SK-N-SH (cell line): Measurements from ENCODE around the gene CHST11. TPM values are rescaled to one million over a fixed set of nuclear protein-coding genes. Genes with fewer than 3 reads are reported as not detected.
"Not testable (repeated sequence)": the region's sequence is repeated elsewhere in the genome, so short reads cannot be mapped to it uniquely, and the experiment has no call there.

Experiments used
- CTCF ChIA-PET: fragments of 300-600, 350-600 bp; formaldehyde crosslinking; extraction: SDS; loops from one replicate; lab custom pipeline; 2021; lab: Yijun Ruan, JAX
- POLR2A ChIA-PET: fragments of 350-600 bp; sonication (Branson Sonifier 250); formaldehyde crosslinking; extraction: SDS; loops from one replicate; lab custom pipeline; 2020; ENCODE audit warnings: antibody characterized with exemption, inconsistent platforms; lab: Yijun Ruan, JAX
- DNase-seq: peaks from one replicate; pipeline ENCODE4 v3.0.0; 2012
- H2AFZ ChIP-seq: fragments of 200-600 bp; sonication (generic); 2 replicates; pipeline ENCODE4 v1.8.1; 2016; ENCODE audit warnings: antibody characterized with exemption, mild to moderate bottlenecking, low read depth
- H3F3A ChIP-seq: fragments of 200-600 bp; sonication (generic); replicated peaks from 2 replicates; pipeline ENCODE3; 2016; ENCODE audit warnings: antibody characterized with exemption, mild to moderate bottlenecking; ENCODE audit not compliant: insufficient read depth
- H3K27ac ChIP-seq, 2 experiments: fragments of 200-500 bp in 1 of 2; fragments of 200-600 bp in 1 of 2; sonication (Bioruptor generic) in 1 of 2; sonication (generic), shearing (Covaris generic) in 1 of 2; 2 replicates each; pipeline versions ENCODE4 v1.5.1 to v1.6.1; 2014 to 2016; ENCODE audit warnings: low read depth in 2 of 2, inconsistent platforms in 1 of 2, low read length in 1 of 2, mild to moderate bottlenecking in 1 of 2, mixed read lengths in 1 of 2
- H3K27me3 ChIP-seq: fragments of 200-600 bp; sonication (generic), shearing (Covaris generic); 2 replicates; pipeline ENCODE4 v1.6.1; 2016; ENCODE audit warnings: mixed run types; ENCODE audit not compliant: insufficient read depth
- H3K36me3 ChIP-seq, 2 experiments: fragments of 200-500 bp in 1 of 2; fragments of 200-600 bp in 1 of 2; sonication (Bioruptor generic) in 1 of 2; sonication (generic) in 1 of 2; replicated peaks in 1 of 2; 2 replicates each; pipeline versions ENCODE3 to v1.5.1; 2014 to 2016; ENCODE audit warnings: low read length in 1 of 2, mild to moderate bottlenecking in 1 of 2; ENCODE audit not compliant: insufficient read depth in 2 of 2, control insufficient read depth in 1 of 2
- H3K4me1 ChIP-seq, 2 experiments: fragments of 200-500 bp in 1 of 2; fragments of 200-600 bp in 1 of 2; sonication (Bioruptor generic) in 1 of 2; sonication (generic), shearing (Covaris generic) in 1 of 2; 2 replicates each; pipeline versions ENCODE4 v1.5.1 to v1.6.1; 2014 to 2016; ENCODE audit warnings: low read depth in 1 of 2, low read length in 1 of 2, mixed run types in 1 of 2; ENCODE audit not compliant: insufficient read depth in 2 of 2, control insufficient read depth in 1 of 2
- H3K4me2 ChIP-seq: fragments of 200-600 bp; sonication (generic), shearing (Covaris generic); 2 replicates; pipeline ENCODE4 v1.6.1; 2017; ENCODE audit warnings: mixed run types
- H3K4me3 ChIP-seq, 2 experiments: fragments of 200-500 bp in 1 of 2; fragments of 200-600 bp in 1 of 2; sonication (Bioruptor generic) in 1 of 2; sonication (generic), shearing (Covaris generic) in 1 of 2; 2 replicates each; pipeline versions ENCODE4 v1.5.1 to v1.8.1; 2014 to 2016; ENCODE audit warnings: low read depth in 2 of 2, inconsistent platforms in 1 of 2, low read length in 1 of 2, mild to moderate bottlenecking in 1 of 2, mixed read lengths in 1 of 2, moderate library complexity in 1 of 2
- H3K79me2 ChIP-seq: fragments of 200-600 bp; sonication (generic); 2 replicates; pipeline ENCODE4 v1.8.1; 2017; ENCODE audit warnings: mild to moderate bottlenecking; ENCODE audit not compliant: insufficient read depth
- H3K9ac ChIP-seq: fragments of 200-600 bp; sonication (generic); 2 replicates; pipeline ENCODE4 v1.6.1; 2017; ENCODE audit warnings: mixed run types
- H3K9me2 ChIP-seq: fragments of 200-600 bp; sonication (generic); 2 replicates; pipeline ENCODE4 v1.6.1; 2017; ENCODE audit warnings: mixed run types
- H3K9me3 ChIP-seq: fragments of 200-600 bp; sonication (generic); 2 replicates; pipeline ENCODE4 v1.6.1; 2017; ENCODE audit warnings: mixed run types, mild to moderate bottlenecking, moderate library complexity
- H4K20me1 ChIP-seq: fragments of 200-600 bp; sonication (generic); 2 replicates; pipeline ENCODE4 v1.6.1; 2017; ENCODE audit warnings: mild to moderate bottlenecking, mixed run types; ENCODE audit not compliant: insufficient read depth
- CHD2 ChIP-seq: fragments of 150-350 bp; IDR thresholded peaks from 2 replicates; pipeline ENCODE4 v1.6.1; 2018; ENCODE audit warnings: low read length; ENCODE audit not compliant: partially characterized antibody
- CTCF ChIP-seq: fragments of 200-600 bp; sonication (generic); IDR thresholded peaks from 2 replicates; pipeline ENCODE4 v1.6.1; 2017; ENCODE audit warnings: antibody characterized with exemption, mild to moderate bottlenecking, moderate library complexity
- ELF1 ChIP-seq: IDR thresholded peaks from 2 replicates; pipeline ENCODE4 v1.4.0; 2012
- EZH2phosphoT487 ChIP-seq: fragments of 200-600 bp; sonication (generic); IDR thresholded peaks from 2 replicates; pipeline ENCODE4 v1.6.1; 2017; ENCODE audit warnings: low read depth, mixed run types, mild to moderate bottlenecking, antibody characterized with exemption, moderate library complexity, borderline replicate concordance
- FOSL2 ChIP-seq: IDR thresholded peaks from 2 replicates; pipeline ENCODE4 v1.4.0; 2012; ENCODE audit warnings: low read depth, mild to moderate bottlenecking, moderate library complexity, borderline replicate concordance
- GABPA ChIP-seq: IDR thresholded peaks from 2 replicates; pipeline ENCODE4 v1.4.0; 2012; ENCODE audit warnings: low read depth, mild to moderate bottlenecking
- JUND ChIP-seq: IDR thresholded peaks from 2 replicates; pipeline ENCODE4 v1.4.0; 2012
- MAX ChIP-seq: IDR thresholded peaks from 2 replicates; pipeline ENCODE4 v1.4.0; 2012; ENCODE audit warnings: low read depth
- MEF2A ChIP-seq: IDR thresholded peaks from 2 replicates; pipeline ENCODE4 v1.4.0; 2012; ENCODE audit warnings: low read depth, borderline replicate concordance
- NFIC ChIP-seq: IDR thresholded peaks from 2 replicates; pipeline ENCODE4 v1.4.0; 2012; ENCODE audit warnings: borderline replicate concordance
- POLR2AphosphoS5 ChIP-seq: IDR thresholded peaks from 2 replicates; pipeline ENCODE4 v1.6.1; 2012; ENCODE audit warnings: low read depth, low read length
- RAD21 ChIP-seq: IDR thresholded peaks from 2 replicates; pipeline ENCODE4 v1.6.1; 2012; ENCODE audit warnings: mild to moderate bottlenecking, low read length
- RCOR1 ChIP-seq: fragments of 150-350 bp; IDR thresholded peaks from 2 replicates; pipeline ENCODE4 v1.6.1; 2017; ENCODE audit warnings: antibody characterized with exemption, low read length
- RFX5 ChIP-seq: IDR thresholded peaks from 2 replicates; pipeline ENCODE4 v1.6.1; 2012; ENCODE audit warnings: mild to moderate bottlenecking, improper control_type of control experiment, low read length
- SIN3A ChIP-seq: IDR thresholded peaks from 2 replicates; pipeline ENCODE4 v1.6.1; 2012; ENCODE audit warnings: low read depth, mild to moderate bottlenecking, low read length, moderate library complexity, borderline replicate concordance
- TCF12 ChIP-seq: IDR thresholded peaks from 2 replicates; pipeline ENCODE4 v1.4.0; 2012
- USF1 ChIP-seq: IDR thresholded peaks from 2 replicates; pipeline ENCODE4 v1.4.0; 2012; ENCODE audit warnings: low read depth, borderline replicate concordance
- YY1 ChIP-seq: IDR thresholded peaks from 2 replicates; pipeline ENCODE4 v1.4.0; 2012; ENCODE audit warnings: low read depth, mild to moderate bottlenecking
- WGBS: methylation state at CpG from one replicate; pipeline ENCODE4 v1.1.6; 2017; ENCODE audit warnings: low lambda C conversion rate; 5-methylcytosine and 5-hydroxymethylcytosine counted together
- polyA plus RNA-seq, 3 experiments: library from polyadenylated mRNA; depleted of rRNA; stranded (reverse); fragments of >200 nt; gene quantifications; 2 replicates each; pipeline ENCODE4 v1.2.3, GENCODE V29; 2012

Gene CHST11
- polyA plus RNA-seq, 1 of the 3 experiments (the other 2 are of a cell fraction) = 18.6 TPM

- ChIA-PET CTCF (interaction anchor here (0.7 to 1.4 kb wide), 2 partner anchors 15 to 316 kb away, joined by 3 read pairs; no protein-coding TSS in a partner anchor), POLR2A (no interaction called here)
- H3K4me1 ChIP-seq = peaks cover 0 to 5% of the 10 kb centered on the region in 2 experiments; a peak in 1 of 4 replicates
- no peak overlapping the region for H3K4me2 ChIP-seq
- H3K4me3 ChIP-seq = no peak overlapping the region
- DNase-seq = no peak
- no peaks in the 10 kb centered on the region for H4K20me1 ChIP-seq
- no peaks in the 10 kb centered on the region for H3K36me3 ChIP-seq
- H3K9me3 ChIP-seq = no peaks in the 10 kb centered on the region
- no peaks in the 10 kb centered on the region for H3F3A ChIP-seq
- no peaks in the 10 kb centered on the region for H3K27me3 ChIP-seq
- WGBS = 86% methylated on average over 4 of the region's 5 CpGs
- no peak overlapping the region for H3K9ac ChIP-seq
- no peak overlapping the region for H2AFZ ChIP-seq
- H3K9me2 ChIP-seq = no peaks in the 10 kb centered on the region
- no peak overlapping the region for H3K27ac ChIP-seq
- no peak for TF ChIP-seq MAX
- TF ChIP-seq JUND = no peak
- no peak for TF ChIP-seq MEF2A
- TF ChIP-seq RCOR1 = no peak
- TF ChIP-seq NFIC = no peak
- no peak for TF ChIP-seq YY1
- TF ChIP-seq FOSL2 = no peak
- TF ChIP-seq CTCF = no peak
- TF ChIP-seq CHD2 = no peak
- TF ChIP-seq RAD21 = no peak
- no peak for TF ChIP-seq USF1
- TF ChIP-seq ELF1 = no peak
- no peaks in the 10 kb centered on the region for H3K79me2 ChIP-seq
These were observed 104.1 kb downstream of the CHST11 start for GRCh38 chr12:104560881-104561280.

GRCh38 chr12:104562763-104563162 is 106.0 kb downstream of the CHST11 start:
- H3K4me2 ChIP-seq = no peak overlapping the region
- DNase-seq = no peak
- no peaks in the 10 kb centered on the region for H3K36me3 ChIP-seq
- ChIA-PET POLR2A (no interaction called here), CTCF (interaction anchor here (1.2 to 1.3 kb wide), 2 partner anchors 9 to 106 kb away, joined by 3 to 5 read pairs; partner anchors contain the start of gene CHST11)
- no peak overlapping the region for H3K4me3 ChIP-seq
- no peaks in the 10 kb centered on the region for H3K79me2 ChIP-seq
- no peak overlapping the region for H3K9ac ChIP-seq
- 96% methylated on average over 4 of the region's 4 CpGs for WGBS
- no peak overlapping the region for H3K27ac ChIP-seq
- peaks cover 0 to 4% of the 10 kb centered on the region in 2 experiments; a peak in 1 of 4 replicates for H3K4me1 ChIP-seq
- no peak overlapping the region for H2AFZ ChIP-seq
- H3K27me3 ChIP-seq = no peaks in the 10 kb centered on the region
- no peaks in the 10 kb centered on the region for H3F3A ChIP-seq
- H4K20me1 ChIP-seq = no peaks in the 10 kb centered on the region
- no peaks in the 10 kb centered on the region for H3K9me2 ChIP-seq
- TF ChIP-seq FOSL2 = no peak
- no peak for TF ChIP-seq GABPA
- TF ChIP-seq RCOR1 = no peak
- no peak for TF ChIP-seq POLR2AphosphoS5
- TF ChIP-seq TCF12 = no peak
- TF ChIP-seq ELF1 = no peak
- TF ChIP-seq EZH2phosphoT487 = no peak
- TF ChIP-seq RFX5 = no peak
- no peak for TF ChIP-seq SIN3A
- no peak for TF ChIP-seq YY1
- TF ChIP-seq, all 33 proteins: peak for 0
- H3K9me3 ChIP-seq = no peaks in the 10 kb centered on the region

GRCh38 chr12:104564662-104565061 is 107.9 kb downstream of the CHST11 start:
- DNase-seq, H3K9me2 ChIP-seq, H2AFZ ChIP-seq, H3K4me3 ChIP-seq, POLR2A ChIA-PET, H3K27me3 ChIP-seq, H3K9me3 ChIP-seq, H3K9ac ChIP-seq, H3K4me2 ChIP-seq, H3K36me3 ChIP-seq, H3K4me1 ChIP-seq, CTCF ChIA-PET, H3K27ac ChIP-seq, H3F3A ChIP-seq, H4K20me1 ChIP-seq, H3K79me2 ChIP-seq: not testable (repeated sequence)
- 99% methylated on average over 3 of the region's 3 CpGs for WGBS
